Right ventricle myocardium inferior (tissue), 1 donor: ENCODE measurements around the gene ZNF414. TPM values are rescaled to one million over a fixed set of nuclear protein-coding genes. Genes with fewer than 3 reads are reported as not detected.

Source experiments
- ATAC-seq: fragments of 200-7000 bp; cut with Tn5 transposase; one replicate; pipeline ENCODE4 v1.9.1; 2020; ENCODE audit warnings: mild to moderate bottlenecking, moderate library complexity
- DNase-seq: peaks from one replicate; pipeline ENCODE4 v3.0.0; 2021; ENCODE audit errors: missing footprints
- intact Hi-C: fragments of 100-400 bp; cut with DNase I; formaldehyde crosslinking; loops from one replicate; pipeline ENCODE4 v1.11.0; 2022
- total RNA-seq: library from RNA; stranded (reverse); fragmentation: NEBNext Ultra II Directional; extraction: Animal tissue kit (Norgen Biotek cat#: 25700); gene quantifications from one replicate; pipeline ENCODE4 v1.2.1, GENCODE V29; 2021
- donor health status: DM: no; HTN: yes; CAD: no; lungs with severe emphysema.

ZNF414 gene
- total RNA-seq, 1 donor from 2014 or later = 9.8 TPM

GRCh38 chr19:8501981-8502380 is 12.0 kb downstream of the ZNF414 start:
- intact Hi-C loops = no loop called here
- no peak for DNase-seq
- no peak for ATAC-seq

GRCh38 chr19:8501516-8501915 is 12.5 kb downstream of the ZNF414 start:
- ATAC-seq (no peak), DNase-seq (no peak)
- intact Hi-C loops = no loop called here

GRCh38 chr19:8500158-8500557 is 13.8 kb downstream of the ZNF414 start:
- ATAC-seq = no peak
- intact Hi-C loops = no loop called here

GRCh38 chr19:8499048-8499833 is 14.7 kb downstream of the ZNF414 start:
- intact Hi-C loops = no loop called here

More at GRCh38 chr19:8500158-8500557, 13.8 kb downstream of the ZNF414 start:
- DNase-seq = no peak

GRCh38 chr19:8498295-8498694 is 15.7 kb downstream of the ZNF414 start:
- intact Hi-C loops = no loop called here
- DNase-seq = no peak
- ATAC-seq = no peak

More at GRCh38 chr19:8499048-8499833, 14.7 kb downstream of the ZNF414 start:
- ATAC-seq = no peak
- no peak for DNase-seq

- DNase-seq (no peak), ATAC-seq (no peak)
Measured at GRCh38 chr19:8494158-8494557, 19.8 kb downstream of the ZNF414 start.

GRCh38 chr19:8491574-8491973 is 22.4 kb downstream of the ZNF414 start:
- no peak for DNase-seq
- intact Hi-C loops = no loop called here
- no peak for ATAC-seq

More at GRCh38 chr19:8494158-8494557, 19.8 kb downstream of the ZNF414 start:
- intact Hi-C loops = no loop called here

GRCh38 chr19:8490873-8491272 is 23.1 kb downstream of the ZNF414 start:
- intact Hi-C loops = no loop called here
- DNase-seq = peak; percentile 54
- ATAC-seq = no peak

GRCh38 chr19:8490395-8490760 is 23.6 kb downstream of the ZNF414 start:
- ATAC-seq (no peak), DNase-seq (peak; percentile 62)
- intact Hi-C loops = no loop called here

GRCh38 chr19:8489561-8490394 is 24.2 kb downstream of the ZNF414 start:
- no peak for ATAC-seq
- intact Hi-C loops = no loop called here
- peak; percentile 21 for DNase-seq

- DNase-seq = peak; percentile 9
- intact Hi-C loops = no loop called here
- ATAC-seq = no peak
Measured at GRCh38 chr19:8488365-8488764, 25.6 kb downstream of the ZNF414 start.

GRCh38 chr19:8487137-8487851 is 26.7 kb downstream of the ZNF414 start:
- peak; percentile 78 for DNase-seq
- ATAC-seq = peak; percentile 27
- intact Hi-C loops = no loop called here

GRCh38 chr19:8486661-8487136 is 27.3 kb downstream of the ZNF414 start:
- no peak for ATAC-seq
- DNase-seq = peak; percentile 21
- intact Hi-C loops = no loop called here

GRCh38 chr19:8485561-8486371 is 28.2 kb downstream of the ZNF414 start:
- no peak for ATAC-seq
- intact Hi-C loops = no loop called here
- peak; percentile 71 for DNase-seq

GRCh38 chr19:8484331-8484894 is 29.6 kb downstream of the ZNF414 start:
- ATAC-seq (peak; percentile 56), DNase-seq (peak; percentile 77)
- intact Hi-C loops = no loop called here

GRCh38 chr19:8483165-8483564 is 30.8 kb downstream of the ZNF414 start:
- DNase-seq (peak; percentile 39), ATAC-seq (no peak)
- intact Hi-C loops = no loop called here

GRCh38 chr19:8482696-8483095 is 31.3 kb downstream of the ZNF414 start:
- DNase-seq (peak; percentile 50), ATAC-seq (no peak)
- intact Hi-C loops = no loop called here

GRCh38 chr19:8481616-8482015 is 32.4 kb downstream of the ZNF414 start:
- intact Hi-C loops = no loop called here
- DNase-seq (peak; percentile 4), ATAC-seq (no peak)
